Endothelial cell (in vitro differentiated cells): ENCODE measurements around the gene SLC4A8. TPM values are rescaled to one million over a fixed set of nuclear protein-coding genes. Genes with fewer than 3 reads are reported as not detected.

Source experiments
- DNase-seq: peaks from one replicate; pipeline ENCODE4 v3.0.0; 2021; ENCODE audit warnings: low spot score
- H3K27ac Mint-ChIP-seq: one replicate; pipeline ENCODE4 v1.8.0; 2021; ENCODE audit warnings: mixed read lengths, inconsistent platforms; ENCODE audit not compliant: unreplicated experiment
- H3K27me3 Mint-ChIP-seq: one replicate; pipeline ENCODE4 v1.8.0; 2021; ENCODE audit warnings: mild to moderate bottlenecking, moderate library complexity, mixed read lengths, inconsistent platforms; ENCODE audit not compliant: unreplicated experiment
- H3K36me3 Mint-ChIP-seq: one replicate; pipeline ENCODE4 v1.8.0; 2021; ENCODE audit warnings: mild to moderate bottlenecking, low read depth, mixed read lengths, inconsistent platforms; ENCODE audit not compliant: unreplicated experiment
- H3K4me1 Mint-ChIP-seq: one replicate; pipeline ENCODE4 v1.8.0; 2021; ENCODE audit warnings: mild to moderate bottlenecking, mixed read lengths, inconsistent platforms; ENCODE audit not compliant: unreplicated experiment
- H3K4me3 Mint-ChIP-seq: one replicate; pipeline ENCODE4 v1.8.0; 2021; ENCODE audit warnings: mild to moderate bottlenecking, mixed read lengths, inconsistent platforms; ENCODE audit not compliant: unreplicated experiment
- H3K9me3 Mint-ChIP-seq: one replicate; pipeline ENCODE4 v1.8.0; 2021; ENCODE audit warnings: mixed read lengths, inconsistent platforms; ENCODE audit not compliant: unreplicated experiment
- CTCF ChIP-seq: fragments of 200-600 bp; sonication (generic); IDR thresholded peaks from one replicate; pipeline ENCODE4 v1.5.0; 2021; ENCODE audit warnings: antibody characterized with exemption; ENCODE audit not compliant: unreplicated experiment
- total RNA-seq: library from RNA; stranded (reverse); fragmentation: NEBNext Ultra II Directional; extraction: Animal tissue kit (Norgen Biotek cat#: 25700); gene quantifications from one replicate; pipeline ENCODE4 v1.2.1, GENCODE V29; 2021; ENCODE audit not compliant: unreplicated experiment

SLC4A8 gene
- total RNA-seq, 1 donor from 2014 or later: 16.7 TPM

GRCh38 chr12:51517316-51517715 is 92.7 kb downstream of the SLC4A8 start:
- Mint-ChIP-seq H3K4me3 (no peak overlapping the region), H3K4me1 (no peaks in the 10 kb centered on the region), H3K9me3 (no peaks in the 10 kb centered on the region), H3K27ac (no peak overlapping the region), H3K36me3 (peaks cover 4% of the 10 kb centered on the region), H3K27me3 (peaks cover 6% of the 10 kb centered on the region)
- no peak for DNase-seq
- TF ChIP-seq CTCF: no peak

- H3K36me3 Mint-ChIP-seq: no peaks in the 10 kb centered on the region
- DNase-seq: no peak
- H3K27me3 Mint-ChIP-seq: peaks cover 6% of the 10 kb centered on the region
- no peaks in the 10 kb centered on the region for H3K9me3 Mint-ChIP-seq
- H3K27ac Mint-ChIP-seq: no peak overlapping the region
- no peak overlapping the region for H3K4me3 Mint-ChIP-seq
- TF ChIP-seq CTCF: no peak
- no peaks in the 10 kb centered on the region for H3K4me1 Mint-ChIP-seq
Measured at GRCh38 chr12:51517800-51518199, 93.2 kb downstream of the SLC4A8 start.

GRCh38 chr12:51519755-51520154 is 95.1 kb downstream of the SLC4A8 start:
- no peaks in the 10 kb centered on the region for H3K36me3 Mint-ChIP-seq
- H3K27me3 Mint-ChIP-seq: peaks cover 9% of the 10 kb centered on the region
- no peak overlapping the region for H3K4me3 Mint-ChIP-seq
- no peak for TF ChIP-seq CTCF
- peaks cover 11% of the 10 kb centered on the region for H3K4me1 Mint-ChIP-seq
- no peak overlapping the region for H3K27ac Mint-ChIP-seq
- no peak for DNase-seq
- no peaks in the 10 kb centered on the region for H3K9me3 Mint-ChIP-seq

GRCh38 chr12:51520576-51521325 is 96.1 kb downstream of the SLC4A8 start:
- no peak for DNase-seq
- no peak for TF ChIP-seq CTCF
- Mint-ChIP-seq H3K9me3 (no peaks in the 10 kb centered on the region), H3K27ac (no peak overlapping the region), H3K4me1 (peaks cover 12% of the 10 kb centered on the region), H3K4me3 (no peak overlapping the region), H3K36me3 (no peaks in the 10 kb centered on the region), H3K27me3 (peaks cover 9% of the 10 kb centered on the region)

- peaks cover 9% of the 10 kb centered on the region for H3K27me3 Mint-ChIP-seq
- H3K27ac Mint-ChIP-seq: no peak overlapping the region
- H3K4me3 Mint-ChIP-seq: no peak overlapping the region
- no peak for TF ChIP-seq CTCF
- H3K4me1 Mint-ChIP-seq: peaks cover 12% of the 10 kb centered on the region
- no peaks in the 10 kb centered on the region for H3K36me3 Mint-ChIP-seq
- DNase-seq: no peak
- H3K9me3 Mint-ChIP-seq: no peaks in the 10 kb centered on the region
Measured at GRCh38 chr12:51521554-51522276, 97.1 kb downstream of the SLC4A8 start.
